ENCODE measurements around the gene SRL.

GRCh38 chr16:4226251-4227039, 15.4 kb downstream of the SRL start:
- no peak for TF ChIP-seq CTCF (IDR thresholded peaks at IDR 0.05; ENCODE audit: low read length)
- TF ChIP-seq EZH2 (optimal IDR thresholded peaks at IDR 0.05; ENCODE audit: low read depth, low read length), result no peak

All from MM.1S (cell line).